ENCODE results near the gene FRAS1. TPM values are rescaled to one million over a fixed set of nuclear protein-coding genes. Genes with fewer than 3 reads are reported as not detected.

The FRAS1 gene
- total RNA-seq, 4 donors from 2014 or later, result 1.0 to 32.5 (median 3.3) TPM

DNA sequence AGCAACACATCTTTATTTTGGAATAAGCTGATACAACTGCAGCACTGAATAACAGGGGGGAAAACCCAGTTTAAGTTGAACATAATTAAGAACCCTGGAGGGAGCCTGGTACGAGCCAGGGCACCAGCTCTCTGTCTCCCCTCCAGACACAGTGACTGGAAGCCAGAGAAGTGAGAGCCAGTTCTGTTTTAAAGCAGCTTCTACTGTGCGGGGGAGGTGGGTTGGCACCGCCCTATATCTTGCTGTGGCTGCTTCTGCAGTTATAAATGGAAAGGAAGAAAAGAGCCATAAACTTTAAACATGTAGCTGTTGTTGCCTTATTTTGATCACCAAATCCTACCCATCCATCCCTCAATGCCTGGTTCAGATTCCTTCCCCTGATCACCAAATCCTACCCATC, 286.6 kb downstream of the FRAS1 start:
- H3K27ac ChIP-seq, result no peak overlapping the region
- H3K4me3 ChIP-seq, result no peak overlapping the region
- TF ChIP-seq POLR2A (IDR thresholded peaks at IDR 0.05), result no peak
- TF ChIP-seq, protein P1, sequence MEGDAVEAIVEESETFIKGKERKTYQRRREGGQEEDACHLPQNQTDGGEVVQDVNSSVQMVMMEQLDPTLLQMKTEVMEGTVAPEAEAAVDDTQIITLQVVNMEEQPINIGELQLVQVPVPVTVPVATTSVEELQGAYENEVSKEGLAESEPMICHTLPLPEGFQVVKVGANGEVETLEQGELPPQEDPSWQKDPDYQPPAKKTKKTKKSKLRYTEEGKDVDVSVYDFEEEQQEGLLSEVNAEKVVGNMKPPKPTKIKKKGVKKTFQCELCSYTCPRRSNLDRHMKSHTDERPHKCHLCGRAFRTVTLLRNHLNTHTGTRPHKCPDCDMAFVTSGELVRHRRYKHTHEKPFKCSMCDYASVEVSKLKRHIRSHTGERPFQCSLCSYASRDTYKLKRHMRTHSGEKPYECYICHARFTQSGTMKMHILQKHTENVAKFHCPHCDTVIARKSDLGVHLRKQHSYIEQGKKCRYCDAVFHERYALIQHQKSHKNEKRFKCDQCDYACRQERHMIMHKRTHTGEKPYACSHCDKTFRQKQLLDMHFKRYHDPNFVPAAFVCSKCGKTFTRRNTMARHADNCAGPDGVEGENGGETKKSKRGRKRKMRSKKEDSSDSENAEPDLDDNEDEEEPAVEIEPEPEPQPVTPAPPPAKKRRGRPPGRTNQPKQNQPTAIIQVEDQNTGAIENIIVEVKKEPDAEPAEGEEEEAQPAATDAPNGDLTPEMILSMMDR (IDR thresholded peaks at IDR 0.05), result no peak
- H3K36me3 ChIP-seq, result no peaks in the 10 kb centered on the region
- H3K27me3 ChIP-seq, result no peaks in the 10 kb centered on the region
- no peaks in the 10 kb centered on the region for H3K4me1 ChIP-seq
- no peak for DNase-seq
- no peaks in the 10 kb centered on the region for H3K9me3 ChIP-seq
- intact Hi-C loops (cut with DNase I; ENCODE audit: low total_unique reads), result no loop called here

DNA sequence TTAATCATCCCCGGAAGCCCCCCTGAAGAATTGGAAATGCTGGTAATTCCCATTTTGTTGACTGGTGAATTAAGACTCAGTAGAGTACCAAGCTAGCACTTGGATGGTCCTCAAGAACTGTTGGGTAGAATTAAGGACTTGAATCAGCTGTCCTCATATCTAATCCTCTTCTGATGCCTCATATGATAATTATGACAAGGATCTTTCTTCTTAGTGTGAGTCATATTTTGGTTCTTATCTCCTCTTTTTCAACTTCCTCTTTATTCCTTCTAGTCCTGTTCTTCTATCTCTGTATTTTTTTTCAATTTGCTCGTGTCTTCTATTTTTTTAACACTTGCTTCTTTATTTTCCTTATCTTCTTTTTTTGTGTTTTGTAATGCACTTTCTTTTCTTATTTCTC, 288.1 kb downstream of the FRAS1 start:
- intact Hi-C loops (cut with DNase I; ENCODE audit: low total_unique reads), result no loop called here
- H3K27ac ChIP-seq, result no peak overlapping the region

DNA sequence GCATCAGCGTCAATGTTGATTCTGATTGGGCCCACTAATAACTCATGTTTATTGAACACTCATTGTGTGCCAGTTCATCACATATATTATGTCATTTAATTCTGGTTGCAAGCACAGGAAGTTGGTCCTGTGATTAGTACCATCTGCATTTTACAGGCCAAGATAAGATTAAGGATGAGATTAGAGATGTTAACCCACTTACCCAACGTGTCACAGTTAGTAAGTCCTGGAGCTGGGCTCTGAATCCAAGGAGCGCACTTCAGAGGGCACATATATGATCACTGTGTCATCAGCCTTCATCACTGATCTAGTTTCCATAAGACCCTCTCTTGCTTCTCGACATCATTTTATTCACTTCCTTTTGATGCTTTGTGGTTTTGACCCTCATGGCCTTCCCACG, 289.1 kb downstream of the FRAS1 start:
- no peaks in the 10 kb centered on the region for H3K27me3 ChIP-seq
- no peaks in the 10 kb centered on the region for H3K9me3 ChIP-seq
- H3K4me1 ChIP-seq, result no peaks in the 10 kb centered on the region
- intact Hi-C loops (cut with DNase I; ENCODE audit: low total_unique reads), result no loop called here
- no peak for DNase-seq
- no peak for TF ChIP-seq POLR2A (IDR thresholded peaks at IDR 0.05)
- TF ChIP-seq, protein P1 (IDR thresholded peaks at IDR 0.05), result no peak
- H3K4me3 ChIP-seq, result no peak overlapping the region
- H3K36me3 ChIP-seq, result no peaks in the 10 kb centered on the region
- no peak overlapping the region for H3K27ac ChIP-seq

More for the DNA sequence above, 288.1 kb downstream of the FRAS1 start:
- H3K4me1 ChIP-seq, result no peaks in the 10 kb centered on the region
- no peaks in the 10 kb centered on the region for H3K27me3 ChIP-seq
- TF ChIP-seq, protein P1 (IDR thresholded peaks at IDR 0.05), result no peak
- no peak for TF ChIP-seq POLR2A (IDR thresholded peaks at IDR 0.05)
- no peak overlapping the region for H3K4me3 ChIP-seq
- no peaks in the 10 kb centered on the region for H3K9me3 ChIP-seq
- no peak for DNase-seq
- no peaks in the 10 kb centered on the region for H3K36me3 ChIP-seq

DNA sequence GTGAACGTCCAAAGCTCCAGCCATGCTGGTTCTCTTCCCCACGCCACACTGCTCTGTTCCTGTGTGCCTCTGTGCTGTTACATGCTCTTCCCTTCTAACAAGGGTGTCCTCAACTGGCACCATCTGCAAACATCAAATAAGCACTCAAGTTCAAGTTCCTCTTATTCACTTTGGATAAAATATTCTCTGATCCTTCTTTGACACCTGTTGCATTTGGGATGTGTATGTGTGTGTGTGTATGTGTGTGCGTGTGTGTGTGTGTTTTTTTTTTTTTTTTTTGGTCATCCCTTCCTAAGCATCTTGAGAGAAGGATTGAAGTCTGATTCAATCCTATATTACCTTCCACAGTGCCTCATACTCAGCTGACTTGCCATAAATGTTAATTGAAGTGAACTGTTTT, 290.4 kb downstream of the FRAS1 start:
- H3K36me3 ChIP-seq, result no peaks in the 10 kb centered on the region
- intact Hi-C loops (cut with DNase I; ENCODE audit: low total_unique reads), result no loop called here
- no peak for DNase-seq
- H3K4me3 ChIP-seq, result no peak overlapping the region
- no peak overlapping the region for H3K27ac ChIP-seq
- no peaks in the 10 kb centered on the region for H3K4me1 ChIP-seq
- TF ChIP-seq POLR2A (IDR thresholded peaks at IDR 0.05), result no peak
- TF ChIP-seq, protein P1 (IDR thresholded peaks at IDR 0.05), result no peak
- H3K27me3 ChIP-seq, result no peaks in the 10 kb centered on the region
- H3K9me3 ChIP-seq, result no peaks in the 10 kb centered on the region

DNA sequence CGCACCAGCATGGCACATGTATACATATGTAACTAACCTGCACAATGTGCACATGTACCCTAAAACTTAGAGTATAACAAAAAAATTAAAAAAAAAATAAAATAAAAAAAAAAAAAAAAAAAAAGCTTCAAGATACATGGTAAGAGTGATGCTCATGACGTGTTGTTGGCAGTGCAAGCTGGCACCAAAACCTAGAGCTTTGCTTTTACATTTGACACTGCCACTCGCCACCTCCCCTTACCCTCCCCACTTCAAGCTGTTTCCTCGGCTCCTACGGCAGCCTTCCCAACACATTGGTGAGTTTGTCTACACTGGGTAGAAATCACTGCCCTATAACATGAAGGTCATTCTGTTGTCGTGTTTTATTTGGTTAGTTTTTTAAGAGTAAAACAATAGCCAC, 296.8 kb downstream of the FRAS1 start:
- H3K4me3 ChIP-seq, result no peak overlapping the region
- H3K4me1 ChIP-seq, result no peaks in the 10 kb centered on the region
- TF ChIP-seq POLR2A (IDR thresholded peaks at IDR 0.05), result no peak
- TF ChIP-seq, protein P1 (IDR thresholded peaks at IDR 0.05), result no peak
- no peaks in the 10 kb centered on the region for H3K27me3 ChIP-seq
- no peak overlapping the region for H3K27ac ChIP-seq
- H3K36me3 ChIP-seq, result no peaks in the 10 kb centered on the region
- DNase-seq, result no peak
- intact Hi-C loops (cut with DNase I; ENCODE audit: low total_unique reads), result no loop called here
- H3K9me3 ChIP-seq, result no peaks in the 10 kb centered on the region

All from uterus (tissue), 4 donors.